ENCODE data around the gene RRAS2.
"Not testable (repeated sequence)": the region's sequence is repeated elsewhere in the genome, so short reads cannot be mapped to it uniquely, and the experiment has no call there.

Gene RRAS2

DNA sequence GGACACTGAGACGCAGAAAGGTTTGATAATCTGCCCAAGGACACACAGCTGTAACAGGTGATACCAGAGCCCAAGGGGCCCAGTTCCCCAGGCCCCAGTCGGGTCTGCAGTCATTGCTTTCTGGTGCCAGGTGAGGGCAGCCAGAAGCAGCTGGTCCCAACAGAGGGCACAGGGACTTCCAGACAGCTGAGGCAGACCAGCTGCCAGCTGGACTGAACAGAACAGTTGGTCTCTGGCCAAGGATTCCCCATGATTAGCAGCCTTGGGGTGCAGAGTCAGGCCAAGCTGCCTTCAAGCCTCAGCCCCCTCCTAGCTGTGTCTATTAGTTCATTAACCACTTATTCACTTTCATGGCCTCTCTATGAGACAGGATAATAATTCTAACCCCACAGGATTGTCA lies 105.6 kb downstream of the RRAS2 start:
- no peak for DNase-seq

GRCh38 chr11:14252501-14252900 lies 106.5 kb downstream of the RRAS2 start:
- DNase-seq = not testable (repeated sequence)

- DNase-seq = no peak
These were observed 107.2 kb downstream of the RRAS2 start for GRCh38 chr11:14251754-14252153.

- no peak for DNase-seq
These were observed 109.6 kb downstream of the RRAS2 start for GRCh38 chr11:14249121-14249963.

DNA sequence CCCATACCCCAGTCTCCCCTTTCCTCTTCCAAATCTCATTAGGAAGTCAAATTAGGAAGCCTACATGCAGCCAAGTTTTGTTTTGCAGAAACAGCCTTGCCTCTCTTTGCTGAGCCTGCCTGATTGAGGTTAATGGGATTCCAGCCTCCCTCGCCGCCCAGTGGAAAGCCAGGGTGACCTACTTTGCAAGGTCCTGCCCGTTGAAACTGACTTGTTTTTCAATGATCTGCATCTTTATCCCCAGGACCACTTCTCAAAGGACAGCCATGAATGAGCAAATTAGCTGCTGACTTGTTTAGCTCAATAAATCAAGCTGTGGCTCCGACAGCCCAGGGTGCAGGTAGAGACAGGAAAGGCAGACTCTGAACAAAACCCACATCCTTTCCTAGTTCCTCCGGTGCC lies 110.4 kb downstream of the RRAS2 start:
- no peak for DNase-seq

DNA sequence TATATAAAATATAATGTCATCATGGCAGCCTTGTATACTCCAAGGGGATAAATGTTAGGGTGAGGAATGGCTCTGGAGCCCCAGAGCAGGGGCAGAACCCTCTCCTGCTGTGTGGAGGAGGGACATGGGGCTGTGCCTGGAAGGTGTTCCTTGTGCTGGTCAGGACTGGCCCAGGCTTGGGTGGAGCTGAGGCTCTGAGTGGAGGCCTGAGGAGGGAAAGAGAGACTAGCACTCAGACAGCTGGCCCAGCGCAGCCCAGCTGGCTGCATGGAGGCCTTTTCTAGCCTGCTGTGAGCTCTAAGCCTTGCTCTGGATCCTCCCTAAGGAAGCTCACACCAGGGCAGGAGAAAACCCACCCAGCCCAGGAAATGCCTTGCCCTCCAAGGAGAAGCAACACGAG lies 113.5 kb downstream of the RRAS2 start:
- DNase-seq = no peak

DNA sequence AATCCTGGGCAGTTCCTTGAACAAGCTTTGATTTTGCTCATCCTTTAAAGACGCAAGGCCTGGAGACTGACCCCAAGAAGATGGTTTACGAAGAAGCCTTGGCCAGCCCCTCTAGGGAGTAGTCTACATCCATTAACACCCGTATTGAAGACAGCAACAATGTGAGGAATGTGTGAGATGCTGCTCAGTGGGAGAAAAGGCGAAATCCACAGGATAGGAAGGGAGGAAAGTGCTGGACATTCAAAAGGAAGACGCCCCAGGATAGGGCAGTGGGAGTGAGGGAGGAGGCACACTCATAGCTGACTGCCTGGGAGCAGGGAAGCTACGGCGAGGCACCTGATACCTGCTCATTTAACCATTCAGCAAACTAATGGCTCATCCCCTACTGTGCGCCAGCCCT lies 114.1 kb downstream of the RRAS2 start:
- DNase-seq = no peak

- no peak for DNase-seq
These were observed 116.2 kb downstream of the RRAS2 start for GRCh38 chr11:14242733-14243132.

GRCh38 chr11:14242187-14242586 lies 116.8 kb downstream of the RRAS2 start:
- no peak for DNase-seq

GRCh38 chr11:14240951-14241350 lies 118.0 kb downstream of the RRAS2 start:
- DNase-seq = no peak

DNA sequence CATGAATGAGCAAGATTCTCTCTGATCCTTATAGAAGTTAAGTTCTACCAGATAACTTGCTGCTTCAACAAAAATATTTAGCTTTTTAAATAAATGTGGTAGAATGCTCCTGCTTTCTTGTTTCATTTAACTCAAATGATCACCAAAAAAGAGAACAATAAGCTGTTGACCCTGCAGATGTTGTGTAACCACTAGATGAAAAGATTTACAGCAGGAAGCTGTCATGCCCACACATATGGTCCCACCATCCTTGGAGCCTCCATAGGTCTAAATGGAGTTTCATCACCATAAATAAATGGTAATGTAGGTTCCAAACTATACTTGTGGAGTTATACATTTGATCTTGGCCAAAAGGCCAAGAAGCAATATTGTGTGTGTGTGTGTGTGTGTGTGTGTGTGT lies 118.8 kb downstream of the RRAS2 start:
- DNase-seq = no peak

DNA sequence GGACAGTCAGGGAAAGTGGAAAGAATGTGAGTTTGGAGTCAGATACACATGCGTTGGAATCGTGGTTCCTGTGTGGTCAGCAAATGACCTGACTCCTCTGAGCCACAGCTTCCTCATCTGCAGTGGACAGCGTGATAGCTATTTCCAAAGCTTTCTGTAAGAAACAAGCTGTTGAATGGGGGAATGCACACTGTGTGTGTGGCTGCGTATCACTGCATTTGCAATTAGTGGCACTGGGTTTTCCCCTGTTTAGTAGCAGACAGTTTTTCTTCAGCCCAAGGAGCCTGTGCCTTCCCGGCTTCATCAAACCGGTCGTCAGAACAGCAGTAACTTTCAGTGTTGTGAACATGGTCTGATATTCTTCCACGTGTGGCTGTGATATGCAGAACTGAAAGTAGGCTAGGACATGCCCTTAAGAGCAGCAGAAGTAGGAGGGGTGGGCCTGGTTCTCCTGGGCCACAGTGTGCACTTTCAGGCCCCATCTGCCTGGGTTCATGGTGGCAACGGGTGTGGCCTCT lies 121.5 kb downstream of the RRAS2 start:
- no peak for DNase-seq

DNA sequence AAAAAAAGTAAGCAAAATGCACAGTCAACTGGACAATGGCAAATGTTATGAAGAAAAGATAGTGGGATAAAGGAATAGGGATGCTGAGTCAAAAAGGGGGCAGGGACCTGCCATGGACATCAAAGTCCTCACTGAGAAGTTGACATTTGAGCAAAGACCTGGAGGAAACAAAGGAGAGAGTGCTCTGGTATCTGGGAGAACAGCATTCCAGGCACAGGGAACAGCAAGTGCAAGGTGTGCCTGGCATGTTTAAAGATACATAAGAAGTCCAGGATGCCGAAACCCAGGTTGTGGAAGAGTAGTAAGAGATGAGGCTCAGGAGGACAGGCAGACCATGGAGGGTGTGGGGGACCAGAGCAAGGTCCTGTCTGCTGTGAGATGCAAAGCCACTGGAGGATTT lies 123.3 kb downstream of the RRAS2 start:
- no peak for DNase-seq

DNA sequence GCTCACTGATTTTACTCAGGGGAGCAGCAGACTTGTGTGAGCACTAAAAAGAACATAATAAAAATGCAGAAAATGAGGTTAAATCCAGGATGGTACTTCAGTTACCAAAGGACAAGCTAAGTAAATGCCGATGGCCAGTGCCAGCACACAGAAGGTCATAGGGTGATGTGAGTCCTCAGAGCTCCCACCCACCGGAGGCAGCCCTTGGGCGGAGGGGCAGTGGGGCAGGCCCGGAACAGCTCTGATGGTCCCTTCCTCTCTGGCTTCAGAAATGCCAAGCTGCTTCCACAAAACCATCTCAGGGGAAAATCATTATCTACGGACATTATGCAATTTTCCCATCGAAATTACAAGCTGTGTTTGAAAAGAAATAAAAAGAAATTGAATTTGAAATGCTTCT lies 124.5 kb downstream of the RRAS2 start:
- no peak for DNase-seq

DNA sequence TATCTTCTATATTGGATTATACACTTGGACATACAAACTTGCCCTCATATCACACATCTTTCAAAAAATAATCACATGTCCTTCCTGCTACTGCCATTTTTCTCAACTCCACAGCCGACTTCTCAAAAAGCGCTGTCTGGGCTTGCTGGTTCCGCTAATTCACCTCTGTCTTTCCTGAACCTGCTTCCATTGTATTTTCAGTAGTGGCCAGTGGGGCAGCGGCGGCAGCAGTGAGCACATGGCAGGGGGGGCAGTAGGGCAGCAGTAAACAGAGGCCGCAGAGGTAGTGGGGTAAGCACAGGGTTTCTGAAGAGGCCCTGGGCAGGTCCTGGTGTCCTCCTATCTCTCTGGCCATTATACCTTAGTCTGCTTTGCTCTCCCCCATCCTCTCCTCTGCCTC lies 126.3 kb downstream of the RRAS2 start:
- DNase-seq = no peak

DNA sequence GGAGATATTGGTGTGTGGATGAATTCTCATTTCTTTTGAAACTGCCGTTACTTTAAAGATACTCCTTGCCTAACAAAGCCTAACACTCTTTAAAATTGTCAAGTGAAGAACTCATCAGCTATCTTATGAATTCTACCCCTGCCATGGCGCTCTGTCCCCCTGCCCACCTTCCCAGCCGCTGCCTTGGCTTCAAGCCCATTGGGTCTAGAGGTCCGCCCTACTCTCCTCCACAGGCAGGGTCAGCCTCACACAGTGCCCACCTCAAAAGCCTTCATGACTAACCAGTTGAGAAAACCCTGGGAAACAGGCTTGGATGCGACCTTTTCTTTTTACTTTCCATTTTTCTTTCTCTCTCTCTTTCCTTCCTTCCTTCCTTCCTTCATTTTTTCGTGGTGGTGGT lies 128.6 kb downstream of the RRAS2 start:
- DNase-seq = no peak

DNA sequence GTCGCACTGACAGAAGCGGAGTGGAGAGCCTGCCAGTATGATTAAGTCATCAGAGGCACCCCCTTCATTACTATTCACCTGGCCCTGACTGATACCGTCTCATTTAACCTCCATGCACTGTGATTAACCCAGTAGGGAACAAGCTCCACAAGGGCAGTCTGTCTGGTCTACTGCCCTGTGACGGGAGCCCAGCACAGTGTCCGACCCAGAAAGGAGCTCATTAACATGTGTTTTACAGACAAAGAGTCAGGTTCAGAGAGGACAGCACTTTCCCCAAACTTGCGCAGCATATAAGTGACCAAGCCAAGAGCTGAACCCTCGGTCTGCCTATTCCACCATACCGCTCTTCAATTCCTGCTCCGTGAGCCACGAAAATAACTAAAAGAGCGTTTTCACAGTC lies 129.5 kb downstream of the RRAS2 start:
- DNase-seq = no peak

GRCh38 chr11:14228356-14228755 lies 130.6 kb downstream of the RRAS2 start:
- DNase-seq = no peak
